OCI-LY7 (cell line): Measurements from ENCODE around the gene ZSCAN25.

Source experiments
- CTCF ChIP-seq: fragments of 200-600 bp; sonication (generic); conservative IDR thresholded peaks from 2 replicates; pipeline ENCODE4 v1.5.1; 2014; ENCODE audit warnings: mild to moderate bottlenecking, antibody characterized with exemption, low read length, moderate library complexity, mixed read lengths
- EZH2phosphoT487 ChIP-seq: fragments of 200-600 bp; sonication (generic); IDR thresholded peaks from 2 replicates; pipeline ENCODE4 v1.6.1; 2018; ENCODE audit warnings: low read depth, borderline replicate concordance, mild to moderate bottlenecking, mixed run types, antibody characterized with exemption, low read length, moderate library complexity, mixed read lengths

GRCh38 chr7:99638731-99639130, 22.0 kb downstream of the ZSCAN25 start:
- TF ChIP-seq CTCF = no peak
- no peak for TF ChIP-seq EZH2phosphoT487
